Esophagus muscularis mucosa (tissue), 4 donors: ENCODE results near the gene SLC16A12. TPM values are rescaled to one million over a fixed set of nuclear protein-coding genes. Genes with fewer than 3 reads are reported as not detected.

Source experiments
- DNase-seq: peaks from one replicate; pipeline ENCODE4 v3.0.0-alpha.2; 2017; ENCODE audit errors: extremely low spot score
- H3K27ac ChIP-seq, 4 donors: fragments of 200-600 bp; sonication (generic); replicated peaks in 1 of 4; 1 replicate in 3 of 4; 2 replicates in 1 of 4; pipeline ENCODE4 v1.5.1; 2016 to 2019; ENCODE audit warnings: mild to moderate bottlenecking in 1 of 4
- H3K27me3 ChIP-seq, 4 donors: fragments of 200-600 bp; sonication (generic); one replicate each; pipeline versions ENCODE4 v1.5.1 to v1.6.0; 2016 to 2019
- H3K36me3 ChIP-seq, 4 donors: fragments of 200-600 bp; sonication (generic); one replicate each; pipeline ENCODE4 v1.5.1; 2016 to 2019
- H3K4me1 ChIP-seq, 4 donors: fragments of 200-600 bp; sonication (generic); one replicate each; pipeline ENCODE4 v1.5.1; 2016 to 2019
- H3K4me3 ChIP-seq, 4 donors: fragments of 200-600 bp; sonication (generic); 1 replicate in 2 of 4; 2 replicates in 2 of 4; pipeline ENCODE4 v1.5.1; 2016 to 2019; ENCODE audit warnings: mild to moderate bottlenecking in 4 of 4, moderate library complexity in 1 of 4
- H3K9me3 ChIP-seq, 4 donors: fragments of 200-600 bp; sonication (generic); 1 replicate in 3 of 4; 2 replicates in 1 of 4; pipeline ENCODE4 v1.5.1; 2016 to 2019
- CTCF ChIP-seq, 3 experiments: fragments of 200-600 bp in 2 of 3; fragments of 450-650 bp in 1 of 3; sonication (generic) in 2 of 3; IDR thresholded peaks; one replicate each; pipeline ENCODE4 v1.5.1; 2017 to 2019; ENCODE audit warnings: antibody characterized with exemption in 3 of 3, mild to moderate bottlenecking in 2 of 3, moderate library complexity in 1 of 3
- EP300 ChIP-seq: sonication (generic); formaldehyde crosslinking; IDR thresholded peaks from one replicate; pipeline ENCODE4 v1.6.1; 2017; ENCODE audit warnings: antibody characterized with exemption
- POLR2A ChIP-seq: fragments of 450-650 bp; IDR thresholded peaks from one replicate; pipeline ENCODE4 v1.6.1; 2017; ENCODE audit warnings: antibody characterized with exemption, moderate library complexity, mild to moderate bottlenecking, low read depth
- POLR2AphosphoS5 ChIP-seq, 2 donors: sonication (generic); formaldehyde crosslinking; IDR thresholded peaks; one replicate each; pipeline ENCODE4 v1.6.1; 2017; ENCODE audit warnings: antibody characterized with exemption in 2 of 2
- WGBS: methylation state at CpG from one replicate; pipeline ENCODE4 v1.1.5; 2018; 5-methylcytosine and 5-hydroxymethylcytosine counted together
- intact Hi-C: fragments of 100-400 bp; cut with DNase I; formaldehyde crosslinking; loops from one replicate; pipeline ENCODE4 v1.15.1; 2023
- total RNA-seq, 4 donors: library from RNA; depleted of rRNA; stranded (reverse); fragments of >200 nt; gene quantifications; one replicate each; pipeline versions ENCODE4 v1.1.0 to v1.2.1, GENCODE V29; 2016

The SLC16A12 gene
- total RNA-seq, 4 donors from 2014 or later, result 0.83 to 2.2 (median 1.9) TPM

- TF ChIP-seq POLR2AphosphoS5 (IDR thresholded peaks at IDR 0.05) (no peak), POLR2A (no peak), CTCF (IDR thresholded peaks at IDR 0.05) (no peak), EP300 (no peak)
- Histone ChIP-seq H3K27ac (no peak overlapping the region), H3K36me3 (no peaks in the 10 kb centered on the region), H3K9me3 (peaks cover 0 to 4% (median 0%) of the 10 kb centered on the region in 4 donors), H3K4me3 (no peak overlapping the region), H3K4me1 (peaks cover 22 to 32% (median 25%) of the 10 kb centered on the region in 4 donors), H3K27me3 (no peaks in the 10 kb centered on the region)
- intact Hi-C loops, result no loop called here
- no peak for DNase-seq
- 87% methylated on average over 1 of the region's 1 CpG for WGBS
Measured at GRCh38 chr10:89513206-89513605, 22.2 kb downstream of the SLC16A12 start.

GRCh38 chr10:89505640-89506275 lies 29.6 kb downstream of the SLC16A12 start:
- intact Hi-C loops, result no loop called here
- Histone ChIP-seq H3K36me3 (no peaks in the 10 kb centered on the region), H3K27ac (no peak overlapping the region), H3K27me3 (no peaks in the 10 kb centered on the region), H3K4me1 (peaks cover 0 to 14% (median 6%) of the 10 kb centered on the region in 4 donors), H3K4me3 (no peak overlapping the region), H3K9me3 (peaks cover 0 to 4% (median 0%) of the 10 kb centered on the region in 4 donors)
- TF ChIP-seq POLR2AphosphoS5 (IDR thresholded peaks at IDR 0.05) (no peak), EP300 (no peak), POLR2A (no peak), CTCF (IDR thresholded peaks at IDR 0.05) (no peak)
- WGBS, result 82% methylated on average over 11 of the region's 13 CpGs
- no peak for DNase-seq

GRCh38 chr10:89504691-89505090 lies 30.7 kb downstream of the SLC16A12 start:
- Histone ChIP-seq H3K4me3 (no peak overlapping the region), H3K9me3 (peaks cover 0 to 3% (median 0%) of the 10 kb centered on the region in 4 donors), H3K27me3 (no peaks in the 10 kb centered on the region), H3K27ac (no peak overlapping the region), H3K36me3 (no peaks in the 10 kb centered on the region), H3K4me1 (peaks cover 0 to 14% (median 6%) of the 10 kb centered on the region in 4 donors)
- 96% methylated on average over 2 of the region's 2 CpGs for WGBS
- no peak for DNase-seq
- intact Hi-C loops, result no loop called here
- TF ChIP-seq POLR2AphosphoS5 (IDR thresholded peaks at IDR 0.05), result no peak
- TF ChIP-seq CTCF (IDR thresholded peaks at IDR 0.05), result no peak
- TF ChIP-seq POLR2A, result no peak
- no peak for TF ChIP-seq EP300

- H3K4me3 ChIP-seq, result no peak overlapping the region
- H3K36me3 ChIP-seq, result no peaks in the 10 kb centered on the region
- WGBS, result 75% methylated on average over 4 of the region's 4 CpGs
- peaks cover 0 to 14% (median 6%) of the 10 kb centered on the region in 4 donors for H3K4me1 ChIP-seq
- no peak for DNase-seq
- H3K27ac ChIP-seq, result peak overlapping the region in 1 of 4 donors; percentile 26
- TF ChIP-seq CTCF (IDR thresholded peaks at IDR 0.05), result no peak
- no peak for TF ChIP-seq EP300
- no peak for TF ChIP-seq POLR2A
- TF ChIP-seq POLR2AphosphoS5 (IDR thresholded peaks at IDR 0.05), result no peak
- intact Hi-C loops, result no loop called here
- H3K9me3 ChIP-seq, result peaks cover 0 to 3% (median 0%) of the 10 kb centered on the region in 4 donors
- no peaks in the 10 kb centered on the region for H3K27me3 ChIP-seq
Measured at GRCh38 chr10:89503652-89504370, 31.6 kb downstream of the SLC16A12 start.
